Transverse colon (tissue), 4 donors: ENCODE measurements around the gene ABAT. TPM values are rescaled to one million over a fixed set of nuclear protein-coding genes. Genes with fewer than 3 reads are reported as not detected.

Experiments
- DNase-seq: peaks from one replicate; pipeline ENCODE4 v3.0.0-alpha.2; 2019
- H3K27ac ChIP-seq, 4 donors: fragments of 200-600 bp; sonication (generic); 2 replicates each; pipeline ENCODE4 v1.5.1; 2016 to 2018; ENCODE audit warnings: inconsistent platforms in 4 of 4
- H3K27me3 ChIP-seq: fragments of 200-600 bp; sonication (generic); 2 replicates; pipeline ENCODE4 v1.5.1; 2017; ENCODE audit warnings: inconsistent platforms
- H3K36me3 ChIP-seq, 4 donors: fragments of 200-600 bp; sonication (generic); 2 replicates each; pipeline ENCODE4 v1.5.1; 2017 to 2019; ENCODE audit warnings: inconsistent platforms in 4 of 4
- H3K4me1 ChIP-seq, 4 donors: fragments of 200-600 bp; sonication (generic); 2 replicates each; pipeline ENCODE4 v1.5.1; 2017 to 2020; ENCODE audit warnings: inconsistent platforms in 4 of 4
- H3K4me3 ChIP-seq, 4 donors: fragments of 200-600 bp; sonication (generic); 1 replicate in 1 of 4; 2 replicates in 3 of 4; pipeline versions ENCODE4 v1.5.1 to v1.6.1; 2017 to 2019; ENCODE audit warnings: inconsistent platforms in 4 of 4
- H3K9me3 ChIP-seq, 2 donors: fragments of 200-600 bp; sonication (generic); 2 replicates each; pipeline ENCODE4 v1.5.1; 2017 to 2019; ENCODE audit warnings: inconsistent platforms in 2 of 2
- CTCF ChIP-seq, 5 experiments: fragments of 200-600 bp in 3 of 5; fragments of 450-650 bp in 2 of 5; sonication (generic) in 3 of 5; IDR thresholded peaks; 1 replicate in 2 of 5; 2 replicates in 3 of 5; pipeline ENCODE4 v1.5.1; 2016 to 2017; ENCODE audit warnings: antibody characterized with exemption in 5 of 5, inconsistent platforms in 3 of 5, mild to moderate bottlenecking in 2 of 5, moderate library complexity in 1 of 5
- EP300 ChIP-seq: sonication (generic); formaldehyde crosslinking; IDR thresholded peaks from one replicate; pipeline ENCODE4 v1.6.1; 2017; ENCODE audit warnings: antibody characterized with exemption, low read depth
- POLR2A ChIP-seq: fragments of 450-650 bp; IDR thresholded peaks from one replicate; pipeline ENCODE4 v1.6.1; 2016; ENCODE audit warnings: antibody characterized with exemption, mild to moderate bottlenecking, moderate library complexity
- POLR2AphosphoS5 ChIP-seq, 3 donors: sonication (generic); formaldehyde crosslinking; IDR thresholded peaks; one replicate each; pipeline ENCODE4 v1.6.1; 2016; ENCODE audit warnings: antibody characterized with exemption in 3 of 3
- WGBS, 2 donors: methylation state at CpG; one replicate each; pipeline ENCODE4 v1.1.5; 2018; ENCODE audit warnings: low coverage in 1 of 2; 5-methylcytosine and 5-hydroxymethylcytosine counted together
- in situ Hi-C, 4 donors: fragments of 200-750 bp; cut with MboI; loops; one replicate each; pipeline versions ENCODE4 v1.15.0 to v1.15.1; 2017; ENCODE audit warnings: low sequenced_read_pairs in 3 of 4, low pct_ligation_motif_present in 1 of 4, low pct_unique_long_range_greater_than_20kb in 1 of 4
- intact Hi-C: fragments of 100-400 bp; cut with DNase I; formaldehyde crosslinking; loops from one replicate; pipeline ENCODE4 v1.15.1; 2023; ENCODE audit warnings: low total_unique reads
- total RNA-seq, 4 donors: library from RNA; depleted of rRNA; stranded (reverse); fragments of >200 nt; gene quantifications; one replicate each; pipeline ENCODE4 v1.1.0, GENCODE V29; 2016

The ABAT gene
- total RNA-seq, 4 donors from 2014 or later: 15.7 to 35.2 (median 21.7) TPM

GRCh38 chr16:8717892-8718415 is 43.5 kb downstream of the ABAT start:
- Histone ChIP-seq H3K27ac (no peak overlapping the region), H3K4me1 (peaks cover 0 to 7% (median 3%) of the 10 kb centered on the region in 4 donors), H3K9me3 (peaks cover 0 to 6% of the 10 kb centered on the region in 2 donors), H3K27me3 (no peaks in the 10 kb centered on the region), H3K4me3 (no peak overlapping the region), H3K36me3 (no peaks in the 10 kb centered on the region)
- 93 to 97% methylated on average over 3 to 5 of the region's 5 CpGs for WGBS, 2 donors
- intact Hi-C loops: no loop called here
- no peak for DNase-seq
- in situ Hi-C loops: no loop called here
- TF ChIP-seq POLR2AphosphoS5 (IDR thresholded peaks at IDR 0.05): no peak
- TF ChIP-seq POLR2A: no peak
- TF ChIP-seq CTCF (IDR thresholded peaks at IDR 0.05): no peak
- no peak for TF ChIP-seq EP300

- Histone ChIP-seq H3K36me3 (no peaks in the 10 kb centered on the region), H3K27me3 (no peaks in the 10 kb centered on the region), H3K9me3 (peaks cover 0 to 6% of the 10 kb centered on the region in 2 donors), H3K4me3 (no peak overlapping the region), H3K27ac (no peak overlapping the region), H3K4me1 (peaks cover 0 to 7% (median 3%) of the 10 kb centered on the region in 4 donors)
- no peak for TF ChIP-seq POLR2A
- no peak for TF ChIP-seq POLR2AphosphoS5 (IDR thresholded peaks at IDR 0.05)
- TF ChIP-seq CTCF (IDR thresholded peaks at IDR 0.05): no peak
- no peak for TF ChIP-seq EP300
- intact Hi-C loops: no loop called here
- DNase-seq: no peak
- in situ Hi-C loops: no loop called here
- WGBS, 2 donors: 36 to 74% methylated on average over 5 to 19 of the region's 19 CpGs
Measured at GRCh38 chr16:8718851-8719680, 44.6 kb downstream of the ABAT start.

- intact Hi-C loops: no loop called here
- no peak overlapping the region for H3K27ac ChIP-seq
- DNase-seq: no peak
- TF ChIP-seq CTCF (IDR thresholded peaks at IDR 0.05) (no peak), POLR2AphosphoS5 (IDR thresholded peaks at IDR 0.05) (no peak), EP300 (no peak), POLR2A (no peak)
- in situ Hi-C loops: no loop called here
- H3K4me3 ChIP-seq: no peak overlapping the region
- H3K9me3 ChIP-seq: peaks cover 0 to 6% of the 10 kb centered on the region in 2 donors
- no peaks in the 10 kb centered on the region for H3K27me3 ChIP-seq
- 42 to 46% methylated on average over 11 to 14 of the region's 14 CpGs for WGBS, 2 donors
- peaks cover 0 to 7% (median 3%) of the 10 kb centered on the region in 4 donors for H3K4me1 ChIP-seq
- no peaks in the 10 kb centered on the region for H3K36me3 ChIP-seq
Measured at GRCh38 chr16:8720080-8720966, 45.9 kb downstream of the ABAT start.

- intact Hi-C loops: no loop called here
- peaks cover 0 to 6% of the 10 kb centered on the region in 2 donors for H3K9me3 ChIP-seq
- no peaks in the 10 kb centered on the region for H3K36me3 ChIP-seq
- 48% methylated on average over 3 of the region's 3 CpGs; no CpG with 5 or more reads in 1 of the 2 donors for WGBS, 2 donors
- in situ Hi-C loops: no loop called here
- H3K27me3 ChIP-seq: no peaks in the 10 kb centered on the region
- H3K4me1 ChIP-seq: peaks cover 0 to 7% (median 3%) of the 10 kb centered on the region in 4 donors
- TF ChIP-seq POLR2A (no peak), POLR2AphosphoS5 (IDR thresholded peaks at IDR 0.05) (no peak), EP300 (no peak), CTCF (IDR thresholded peaks at IDR 0.05) (no peak)
- H3K27ac ChIP-seq: no peak overlapping the region
- H3K4me3 ChIP-seq: no peak overlapping the region
- no peak for DNase-seq
Measured at GRCh38 chr16:8720967-8721308, 46.5 kb downstream of the ABAT start.
